Suprapubic skin (tissue), 3 donors: Measurements from ENCODE around the gene SRSF6.

Source experiments
- POLR2A ChIP-seq, 2 donors: fragments of 450-650 bp; IDR thresholded peaks; one replicate each; pipeline ENCODE4 v1.6.1; 2017; ENCODE audit warnings: antibody characterized with exemption in 2 of 2, mild to moderate bottlenecking in 2 of 2, moderate library complexity in 2 of 2
- TF ChIP-seq, protein P1 (sequence below), 2 donors: fragments of 200-600 bp in 1 of 2; fragments of 450-650 bp in 1 of 2; sonication (generic) in 1 of 2; IDR thresholded peaks; one replicate each; pipeline ENCODE4 v1.5.1; 2016 to 2019; ENCODE audit warnings: antibody characterized with exemption in 2 of 2, mild to moderate bottlenecking in 1 of 2, moderate library complexity in 1 of 2

DNA sequence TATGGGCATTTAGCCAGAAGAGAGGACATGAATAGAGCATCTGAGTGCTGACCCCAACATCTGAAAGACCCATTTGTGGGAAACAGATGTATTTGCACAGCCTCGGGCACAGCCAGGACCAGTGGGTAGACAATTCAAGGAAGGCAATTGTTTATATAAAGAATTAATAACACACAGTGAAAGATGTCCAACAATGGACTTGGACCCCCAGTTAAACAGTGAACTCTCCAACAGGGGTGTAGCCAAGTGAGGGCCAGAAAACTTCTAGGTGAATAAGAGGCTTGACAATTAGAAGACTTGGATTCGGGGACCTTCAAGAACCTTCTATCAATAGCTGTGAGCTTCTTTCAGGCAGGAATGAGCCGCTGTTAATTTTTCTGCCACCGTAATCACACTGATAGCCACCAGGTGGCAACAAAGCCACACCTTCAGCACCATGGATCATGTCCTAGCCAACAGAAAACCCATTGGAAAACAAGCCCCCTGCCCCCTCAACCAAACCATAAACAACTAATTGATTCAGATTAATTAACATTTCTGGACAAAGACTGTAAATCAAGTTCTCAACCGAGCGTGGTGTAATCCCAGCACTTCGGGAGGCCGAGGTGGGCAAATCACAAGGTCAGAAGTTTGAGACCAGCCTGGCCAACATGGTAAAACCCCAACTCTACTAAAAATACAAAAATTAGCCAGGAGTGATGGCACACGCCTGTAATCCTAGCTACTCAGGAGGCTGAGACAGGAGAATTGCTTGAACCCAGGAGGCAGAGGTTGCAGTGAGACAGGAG lies 8.8 kb upstream of the SRSF6 start:
- TF ChIP-seq, protein P1, sequence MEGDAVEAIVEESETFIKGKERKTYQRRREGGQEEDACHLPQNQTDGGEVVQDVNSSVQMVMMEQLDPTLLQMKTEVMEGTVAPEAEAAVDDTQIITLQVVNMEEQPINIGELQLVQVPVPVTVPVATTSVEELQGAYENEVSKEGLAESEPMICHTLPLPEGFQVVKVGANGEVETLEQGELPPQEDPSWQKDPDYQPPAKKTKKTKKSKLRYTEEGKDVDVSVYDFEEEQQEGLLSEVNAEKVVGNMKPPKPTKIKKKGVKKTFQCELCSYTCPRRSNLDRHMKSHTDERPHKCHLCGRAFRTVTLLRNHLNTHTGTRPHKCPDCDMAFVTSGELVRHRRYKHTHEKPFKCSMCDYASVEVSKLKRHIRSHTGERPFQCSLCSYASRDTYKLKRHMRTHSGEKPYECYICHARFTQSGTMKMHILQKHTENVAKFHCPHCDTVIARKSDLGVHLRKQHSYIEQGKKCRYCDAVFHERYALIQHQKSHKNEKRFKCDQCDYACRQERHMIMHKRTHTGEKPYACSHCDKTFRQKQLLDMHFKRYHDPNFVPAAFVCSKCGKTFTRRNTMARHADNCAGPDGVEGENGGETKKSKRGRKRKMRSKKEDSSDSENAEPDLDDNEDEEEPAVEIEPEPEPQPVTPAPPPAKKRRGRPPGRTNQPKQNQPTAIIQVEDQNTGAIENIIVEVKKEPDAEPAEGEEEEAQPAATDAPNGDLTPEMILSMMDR (IDR thresholded peaks at IDR 0.05) = peak; percentile 43 to 57
- no peak for TF ChIP-seq POLR2A (IDR thresholded peaks at IDR 0.05)
